HFF-Myc (cell line): ENCODE data around the gene SRGAP1.
"Not testable (repeated sequence)": the region's sequence is repeated elsewhere in the genome, so short reads cannot be mapped to it uniquely, and the experiment has no call there.

ENCODE experiments used
- DNase-seq: peaks from one replicate; pipeline ENCODE4 v3.0.0-alpha.2; 2011; ENCODE audit warnings: low read depth; ENCODE audit errors: extremely low read depth
- H3K4me3 ChIP-seq: replicated peaks from 2 replicates; pipeline ENCODE4 v1.5.1; 2011; ENCODE audit warnings: low read depth, mild to moderate bottlenecking, control low read depth, low read length
- CTCF ChIP-seq: IDR thresholded peaks from 2 replicates; pipeline ENCODE4 v1.5.1; 2012; ENCODE audit warnings: mild to moderate bottlenecking, low read depth, low read length, control low read depth; ENCODE audit errors: missing control alignments

The SRGAP1 gene

GRCh38 chr12:64154677-64155076, 310.2 kb downstream of the SRGAP1 start:
- H3K4me3 ChIP-seq: no peak overlapping the region
- DNase-seq: no peak
- TF ChIP-seq CTCF: no peak

DNA sequence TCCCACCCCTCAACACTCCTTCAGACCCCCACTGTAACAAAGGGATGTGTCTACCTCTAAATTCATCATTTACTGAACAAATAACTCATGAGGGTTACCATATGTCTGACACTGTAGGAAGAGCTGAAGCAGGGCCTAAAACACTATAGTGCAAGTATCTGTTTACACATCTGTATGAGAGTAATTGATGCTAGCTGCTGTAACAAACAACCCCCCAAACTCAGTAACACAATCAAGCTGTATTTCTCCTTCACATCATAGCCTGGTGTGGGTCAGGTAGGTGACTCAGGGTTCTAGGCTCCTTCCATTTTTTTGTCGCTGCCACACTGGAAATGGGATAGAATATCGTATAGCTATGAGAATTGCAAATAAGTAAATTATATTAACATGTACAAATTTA, 312.6 kb downstream of the SRGAP1 start:
- DNase-seq: no peak
- no peak for TF ChIP-seq CTCF
- no peak overlapping the region for H3K4me3 ChIP-seq

- no peak overlapping the region for H3K4me3 ChIP-seq
- DNase-seq: no peak
- TF ChIP-seq CTCF: no peak
These were observed 315.7 kb downstream of the SRGAP1 start for GRCh38 chr12:64160021-64160710.

DNA sequence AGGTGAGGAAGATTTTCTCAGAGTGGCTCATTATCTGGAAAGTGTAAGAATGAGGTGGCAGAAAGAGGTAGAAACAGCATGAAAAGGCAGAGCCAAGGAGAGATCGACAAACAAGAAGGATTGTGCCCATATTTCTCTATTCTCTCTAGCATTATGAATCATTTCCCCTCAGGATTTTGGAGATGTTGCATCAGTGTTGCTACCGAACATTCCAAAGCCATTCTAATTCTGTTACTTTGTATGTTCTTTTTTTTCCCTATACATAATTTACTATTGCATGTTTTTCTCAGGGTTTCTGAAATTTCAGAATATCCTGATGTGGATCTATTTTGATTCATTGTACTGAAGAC, 316.2 kb downstream of the SRGAP1 start:
- no peak overlapping the region for H3K4me3 ChIP-seq
- no peak for DNase-seq
- no peak for TF ChIP-seq CTCF

- DNase-seq, H3K4me3 ChIP-seq: not testable (repeated sequence)
These were observed 322.1 kb downstream of the SRGAP1 start for GRCh38 chr12:64166606-64167005.

GRCh38 chr12:64167041-64167440, 322.5 kb downstream of the SRGAP1 start:
- not testable (repeated sequence) for H3K4me3 ChIP-seq, DNase-seq

DNA sequence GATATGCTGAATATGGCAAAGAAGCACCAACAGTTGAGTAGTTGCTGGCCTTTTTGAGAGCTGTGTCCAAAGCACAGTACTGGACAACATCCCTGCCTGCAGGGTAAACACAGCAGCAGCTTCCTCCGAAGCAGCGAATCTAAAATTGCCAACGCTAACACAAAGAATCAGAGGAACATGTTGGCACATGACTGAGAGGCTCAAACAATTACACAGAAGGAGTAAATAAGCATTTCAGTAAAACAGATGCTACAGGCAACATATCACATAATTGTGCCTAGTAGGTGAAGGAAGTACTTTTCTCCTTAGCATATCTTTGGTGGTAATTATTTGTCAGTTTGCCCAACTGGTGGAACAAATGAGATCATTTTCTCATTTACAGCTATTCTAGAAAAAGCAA, 325.5 kb downstream of the SRGAP1 start:
- DNase-seq: no peak
- TF ChIP-seq CTCF: no peak
- no peak overlapping the region for H3K4me3 ChIP-seq

GRCh38 chr12:64170730-64171129, 326.2 kb downstream of the SRGAP1 start:
- no peak for DNase-seq
- TF ChIP-seq CTCF: no peak
- no peak overlapping the region for H3K4me3 ChIP-seq
